ENCODE data around the gene CFAP90. TPM values are rescaled to one million over a fixed set of nuclear protein-coding genes. Genes with fewer than 3 reads are reported as not detected.

The CFAP90 gene
- total and polyA plus RNA-seq, 12 donors, result 0.03 to 0.26 TPM; not detected in 10

GRCh38 chr5:7852988-7853387, 2.1 kb upstream of the CFAP90 start:
- Histone ChIP-seq H3K36me3 (peaks cover 0 to 8% (median 0%) of the 10 kb centered on the region in 9 donors), H3K9me3 (no peaks in the 10 kb centered on the region), H3K27ac (no peak overlapping the region), H3K27me3 (peaks cover 18 to 39% (median 23%) of the 10 kb centered on the region in 7 donors), H3K4me1 (peaks cover 7 to 27% (median 11%) of the 10 kb centered on the region in 9 donors), H3K4me3 (no peak overlapping the region)
- WGBS, 2 donors, result 63 to 85% methylated on average over 2 of the region's 2 CpGs
- ATAC-seq (no peak), DNase-seq (no peak)
- intact Hi-C loops (cut with DNase I), result no loop called here
- no peak for TF ChIP-seq CTCF (IDR thresholded peaks at IDR 0.05)

GRCh38 chr5:7852542-7852941, 1.6 kb upstream of the CFAP90 start:
- Histone ChIP-seq H3K9me3 (no peaks in the 10 kb centered on the region), H3K4me3 (no peak overlapping the region), H3K36me3 (peaks cover 0 to 3% (median 0%) of the 10 kb centered on the region in 9 donors), H3K27ac (no peak overlapping the region), H3K4me1 (peaks cover 7 to 27% (median 11%) of the 10 kb centered on the region in 9 donors), H3K27me3 (peaks cover 18 to 44% (median 26%) of the 10 kb centered on the region in 7 donors)
- 49 to 62% methylated on average over 1 of the region's 1 CpG for WGBS, 2 donors
- ATAC-seq, result peak in 4 of 8 donors; percentile 17 to 36 (median 30)
- no peak for DNase-seq
- TF ChIP-seq CTCF (IDR thresholded peaks at IDR 0.05), result no peak
- intact Hi-C loops (cut with DNase I), result no loop called here

- Histone ChIP-seq H3K27me3 (peaks cover 18 to 52% (median 33%) of the 10 kb centered on the region in 7 donors), H3K27ac (no peak overlapping the region), H3K4me1 (peaks cover 7 to 27% (median 11%) of the 10 kb centered on the region in 9 donors), H3K4me3 (no peak overlapping the region), H3K36me3 (no peaks in the 10 kb centered on the region), H3K9me3 (no peaks in the 10 kb centered on the region)
- intact Hi-C loops (cut with DNase I), result no loop called here
- no peak for TF ChIP-seq CTCF (IDR thresholded peaks at IDR 0.05)
- ATAC-seq (no peak), DNase-seq (no peak)
- WGBS, 2 donors, result 82 to 83% methylated on average over 8 of the region's 8 CpGs
Measured at GRCh38 chr5:7851617-7852289, 820 bp upstream of the CFAP90 start.

GRCh38 chr5:7851240-7851592, 283 bp upstream of the CFAP90 start:
- ATAC-seq (peak in 1 of 8 donors; percentile 21), DNase-seq (no peak)
- Histone ChIP-seq H3K36me3 (no peaks in the 10 kb centered on the region), H3K4me1 (peaks cover 7 to 27% (median 11%) of the 10 kb centered on the region in 9 donors), H3K27me3 (peaks cover 18 to 53% (median 39%) of the 10 kb centered on the region in 7 donors), H3K4me3 (peak overlapping the region in 9 of 10 donors; percentile 38 to 63 (median 54)), H3K9me3 (no peaks in the 10 kb centered on the region), H3K27ac (no peak overlapping the region)
- intact Hi-C loops (cut with DNase I), result no loop called here
- 58 to 59% methylated on average over 16 of the region's 16 CpGs for WGBS, 2 donors
- TF ChIP-seq CTCF (IDR thresholded peaks at IDR 0.05), result peak in 2 of 9 donors; percentile 1 to 2

Data from heart right ventricle (tissue), 16 donors.